K562 (cell line): ENCODE data around the gene PIK3CA. TPM values are rescaled to one million over a fixed set of nuclear protein-coding genes. Genes with fewer than 3 reads are reported as not detected.
"Not testable (repeated sequence)": the region's sequence is repeated elsewhere in the genome, so short reads cannot be mapped to it uniquely, and the experiment has no call there.

ENCODE experiments used
- ATAC-seq: fragments of 200-7000 bp; cut with Tn5 transposase; 3 replicates; pipeline ENCODE4 v1.9.1; 2020; ENCODE audit warnings: moderate library complexity
- BruUV-seq: library from RNA; stranded (reverse); fragments of 400-500 nt; replicated peaks from 2 replicates; lab custom pipeline; 2021; lab: Mats Ljungman, UMichigan
- CTCF ChIA-PET: fragments of 300-600 bp; formaldehyde crosslinking; extraction: SDS; loops from one replicate; lab custom pipeline; 2021; ENCODE audit warnings: low intra/inter-chr PET ratio; lab: Yijun Ruan, JAX
- POLR2A ChIA-PET: fragments of 300-600, 350-650 bp; sonication (Branson Sonifier 250); formaldehyde crosslinking; extraction: SDS; loops from one replicate; lab custom pipeline; 2021; ENCODE audit warnings: antibody characterized with exemption, inconsistent platforms; lab: Yijun Ruan, JAX
- DNase-seq, 4 experiments: peaks; one replicate each; pipeline versions ENCODE4 v3.0.0 to v3.0.0-alpha.2; 2011 to 2018; ENCODE audit warnings: low spot score in 3 of 4, mixed read lengths in 3 of 4; ENCODE audit errors: extremely low read depth in 1 of 4
- FAIRE-seq: peaks from 2 replicates; lab custom pipeline; 2011; peaks lifted over from hg19 to GRCh38; lab: Jason Lieb, UNC
- H2AFZ ChIP-seq: 2 replicates; pipeline ENCODE4 v1.6.0; 2011; ENCODE audit warnings: low read depth, low read length, control low read depth, inconsistent platforms
- H3K27ac ChIP-seq: fragments of 200-600 bp; 3 replicates; pipeline ENCODE4 v1.8.0; 2011; ENCODE audit warnings: low read depth, mild to moderate bottlenecking, control low read depth, inconsistent platforms, low read length, moderate library complexity, mixed read lengths; ENCODE audit errors: extremely low read depth
- H3K27me3 ChIP-seq, 2 experiments: fragments of 300-600 bp in 1 of 2; 2 replicates in 1 of 2; 3 replicates in 1 of 2; pipeline versions ENCODE4 v1.6.0 to v1.8.0; 2011; ENCODE audit warnings: inconsistent platforms in 2 of 2, low read length in 2 of 2, mild to moderate bottlenecking in 1 of 2, mixed read lengths in 1 of 2, moderate library complexity in 1 of 2; ENCODE audit not compliant: control insufficient read depth in 2 of 2, insufficient read depth in 2 of 2
- H3K36me3 ChIP-seq: fragments of 300-600 bp; 3 replicates; pipeline ENCODE4 v1.8.0; 2011; ENCODE audit warnings: mild to moderate bottlenecking, low read length, inconsistent platforms; ENCODE audit not compliant: control insufficient read depth, insufficient read depth
- H3K4me1 ChIP-seq, 2 experiments: fragments of 200-600 bp in 1 of 2; replicated peaks in 1 of 2; 2 replicates in 1 of 2; 3 replicates in 1 of 2; pipeline versions ENCODE4 v1.5.1 to v1.8.0; 2011; ENCODE audit warnings: inconsistent platforms in 2 of 2, low read length in 2 of 2, mild to moderate bottlenecking in 1 of 2, mixed read lengths in 1 of 2, moderate library complexity in 1 of 2; ENCODE audit not compliant: control insufficient read depth in 2 of 2, insufficient read depth in 2 of 2
- H3K4me2 ChIP-seq: 2 replicates; pipeline ENCODE4 v1.6.1; 2011; ENCODE audit warnings: low read length, control low read depth, inconsistent platforms, mixed read lengths; ENCODE audit not compliant: insufficient read depth
- H3K4me3 ChIP-seq: fragments of 200-600 bp; sonication (generic), shearing (Covaris generic); 2 replicates; pipeline ENCODE4 v1.5.1; 2016; ENCODE audit warnings: control low read depth, inconsistent platforms
- H3K79me2 ChIP-seq: fragments of 200-600 bp; 3 replicates; pipeline ENCODE4 v1.8.0; 2011; ENCODE audit warnings: low read length, inconsistent platforms; ENCODE audit not compliant: control insufficient read depth, insufficient read depth
- H3K9ac ChIP-seq, 2 experiments: 2 replicates each; pipeline versions ENCODE4 v1.6.0 to v1.6.1; 2011; ENCODE audit warnings: low read depth in 2 of 2, low read length in 2 of 2, control low read depth in 1 of 2, inconsistent platforms in 1 of 2, mild to moderate bottlenecking in 1 of 2, mixed read lengths in 1 of 2; ENCODE audit not compliant: insufficient read depth in 1 of 2
- H3K9me1 ChIP-seq: one replicate; pipeline ENCODE4 v1.6.0; 2011; ENCODE audit warnings: inconsistent platforms, mild to moderate bottlenecking, low read length, moderate library complexity; ENCODE audit not compliant: control insufficient read depth, insufficient read depth
- H3K9me3 ChIP-seq: replicated peaks from 2 replicates; pipeline ENCODE4 v1.5.1; 2011; ENCODE audit warnings: low read depth, low read length, inconsistent platforms; ENCODE audit not compliant: control insufficient read depth, insufficient read depth
- H4K20me1 ChIP-seq: replicated peaks from 2 replicates; pipeline ENCODE4 v1.6.1; 2011; ENCODE audit warnings: low read length, inconsistent platforms, mixed read lengths; ENCODE audit not compliant: control insufficient read depth, insufficient read depth
- ASH1L ChIP-seq: fragments of 450-650 bp; IDR thresholded peaks from 2 replicates; pipeline ENCODE4 v1.6.1; 2018; ENCODE audit warnings: borderline replicate concordance, mild to moderate bottlenecking, low read depth; ENCODE audit not compliant: partially characterized antibody
- CHD4 ChIP-seq: fragments of 200-600 bp; sonication (generic); IDR thresholded peaks from 3 replicates; pipeline ENCODE4 v1.6.1; 2012; ENCODE audit warnings: low read depth, mild to moderate bottlenecking, mixed read lengths, low read length, inconsistent platforms; ENCODE audit not compliant: insufficient read depth, insufficient replicate concordance, poor library complexity, severe bottlenecking
- HEY1 ChIP-seq: fragments of 250-450 bp; sonication (Bioruptor Pico); IDR thresholded peaks from 2 replicates; pipeline ENCODE4 v1.5.0; 2020; ENCODE audit warnings: mild to moderate bottlenecking, moderate library complexity, borderline replicate concordance
- HNRNPH1 ChIP-seq: fragments of 200-400 bp; formaldehyde crosslinking; optimal IDR thresholded peaks from 2 replicates; pipeline ENCODE3; 2017; ENCODE audit warnings: low read depth, mild to moderate bottlenecking, low read length, moderate library complexity
- KDM2B ChIP-seq: fragments of 250-450 bp; sonication (Bioruptor Pico); IDR thresholded peaks from 2 replicates; pipeline ENCODE4 v1.8.0; 2021; ENCODE audit warnings: mild to moderate bottlenecking, moderate library complexity
- KLF16 ChIP-seq: IDR thresholded peaks from 2 replicates; pipeline ENCODE4 v1.6.1; 2016; ENCODE audit warnings: antibody characterized with exemption
- RBFOX2 ChIP-seq: fragments of 200-400 bp; formaldehyde crosslinking; IDR thresholded peaks from 2 replicates; pipeline ENCODE4 v1.6.1; 2017; ENCODE audit warnings: low read depth, mild to moderate bottlenecking, low read length, moderate library complexity
- RBM34 ChIP-seq: fragments of 200-400 bp; formaldehyde crosslinking; IDR thresholded peaks from 2 replicates; pipeline ENCODE4 v1.6.1; 2018; ENCODE audit warnings: low read length, borderline replicate concordance; ENCODE audit not compliant: insufficient read depth
- SIN3A ChIP-seq, 2 experiments: fragments of 150-350 bp in 1 of 2; IDR thresholded peaks; 2 replicates each; pipeline ENCODE4 v1.6.1; 2011 to 2016; ENCODE audit warnings: borderline replicate concordance in 2 of 2, low read depth in 2 of 2, low read length in 2 of 2, mild to moderate bottlenecking in 2 of 2, moderate library complexity in 2 of 2; ENCODE audit not compliant: control insufficient read depth in 1 of 2
- SMARCC2 ChIP-seq: fragments of 450-650 bp; IDR thresholded peaks from 2 replicates; pipeline ENCODE4 v1.6.1; 2017; ENCODE audit warnings: antibody characterized with exemption, moderate library complexity, mild to moderate bottlenecking, low read depth
- TBL1XR1 ChIP-seq, 2 experiments: IDR thresholded peaks; 2 replicates each; pipeline ENCODE4 v1.6.1; 2012; ENCODE audit warnings: improper control_type of control experiment in 2 of 2, low read length in 2 of 2, mild to moderate bottlenecking in 1 of 2
- ZNF384 ChIP-seq: IDR thresholded peaks from 2 replicates; pipeline ENCODE4 v1.6.1; 2012; ENCODE audit warnings: low read depth, low read length, improper control_type of control experiment
- ZNF668 ChIP-seq: fragments of 250-450 bp; sonication (Bioruptor Pico); IDR thresholded peaks from 2 replicates; pipeline ENCODE4 v1.8.0; 2022; ENCODE audit warnings: mild to moderate bottlenecking, inconsistent platforms
- ZZZ3 ChIP-seq: fragments of 450-650 bp; IDR thresholded peaks from 2 replicates; pipeline ENCODE4 v1.6.1; 2016; ENCODE audit warnings: antibody characterized with exemption, mild to moderate bottlenecking, moderate library complexity
- WGBS: fragments of 100-300 bp; shearing (Covaris generic); methylation state at CpG from one replicate; pipeline ENCODE4 v1.1.6; 2016; ENCODE audit warnings: low coverage, mixed read lengths; ENCODE audit not compliant: insufficient coverage; ENCODE audit errors: missing lambda C conversion rate; 5-methylcytosine and 5-hydroxymethylcytosine counted together
- in situ Hi-C: fragments of 300-500 bp; cut with MboI; formaldehyde crosslinking; loops from 4 replicates; pipeline ENCODE4 v1.15.0; 2018; ENCODE audit warnings: inconsistent platforms, mixed read lengths
- intact Hi-C: fragments of 100-400 bp; cut with micrococcal nuclease; formaldehyde crosslinking; loops from 2 replicates; pipeline ENCODE4 v1.14.2; 2022
- polyA plus RNA-seq, 8 experiments: library from polyadenylated mRNA; depleted of rRNA in 4 of 8; stranded (reverse) in 5 of 8; unstranded in 3 of 8; fragments of >200 nt; fragmentation: Nextera tagmentation in 2 of 8; fragmentation: Illumina TruSeq in 1 of 8; extraction: Ambion mirVana in 2 of 8; extraction: Trizol in 1 of 8; gene quantifications; 2 replicates each; pipeline versions ENCODE4 v1.2.1 to v1.2.3, GENCODE V29; 2011 to 2014; ENCODE audit warnings: inconsistent platforms in 1 of 8, missing spikeins in 1 of 8
- total RNA-seq, 7 experiments: library from RNA; depleted of rRNA in 6 of 7; stranded (reverse); fragments of >200 nt in 6 of 7; fragmentation: Illumina TruSeq in 2 of 7; extraction: Trizol in 2 of 7; gene quantifications; 2 replicates each; pipeline versions ENCODE4 v1.2.1 to v1.2.3, GENCODE V29; 2011 to 2021; ENCODE audit warnings: low replicate concordance in 1 of 7
- TF ChIP-seq, protein P1 (sequence below): fragments of 450-650 bp; IDR thresholded peaks from 2 replicates; pipeline ENCODE4 v1.6.1; 2014; ENCODE audit warnings: low read depth, mild to moderate bottlenecking, moderate library complexity, borderline replicate concordance

Gene PIK3CA
- total and polyA plus RNA-seq, 9 of the 15 experiments (the other 6 are each of a cell fraction or from before 2014, with no cell fraction given): 3.8 to 19.4 (median 10.8) TPM

DNA sequence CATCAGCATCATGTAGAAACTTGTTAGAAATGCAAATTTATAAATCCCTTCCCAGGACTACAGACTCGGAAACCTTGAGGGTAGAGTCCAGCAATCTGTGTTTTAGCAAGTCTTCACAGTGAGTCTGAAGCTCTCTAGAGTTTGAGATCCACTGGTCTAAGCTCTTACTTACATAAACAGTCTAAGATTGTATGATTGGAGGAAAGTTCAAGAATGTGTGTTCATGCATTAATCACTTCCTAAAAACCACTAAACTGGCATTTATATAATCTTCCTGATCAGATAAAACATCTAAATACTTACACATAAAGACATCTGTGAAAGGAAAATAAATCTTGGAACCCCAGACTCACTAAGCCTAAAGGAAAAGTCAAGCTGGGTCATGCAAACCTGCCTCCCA, 32.7 kb upstream of the PIK3CA start:
- 6% methylated on average over 1 of the region's 1 CpG for WGBS
- in situ Hi-C loops, CTCF ChIA-PET, H3K79me2 ChIP-seq, H3K27me3 ChIP-seq, H3K9me3 ChIP-seq, H3K4me3 ChIP-seq, H3K4me2 ChIP-seq, H2AFZ ChIP-seq, H3K9me1 ChIP-seq, intact Hi-C loops, ATAC-seq, H4K20me1 ChIP-seq, BruUV-seq, H3K27ac ChIP-seq, H3K36me3 ChIP-seq, DNase-seq, H3K9ac ChIP-seq, H3K4me1 ChIP-seq: not testable (repeated sequence)
- POLR2A ChIA-PET: interaction anchor here (1.4 kb wide), 1 partner anchor 28 kb away, joined by 3 read pairs; no protein-coding TSS in a partner anchor
- FAIRE-seq: peak; percentile 55

DNA sequence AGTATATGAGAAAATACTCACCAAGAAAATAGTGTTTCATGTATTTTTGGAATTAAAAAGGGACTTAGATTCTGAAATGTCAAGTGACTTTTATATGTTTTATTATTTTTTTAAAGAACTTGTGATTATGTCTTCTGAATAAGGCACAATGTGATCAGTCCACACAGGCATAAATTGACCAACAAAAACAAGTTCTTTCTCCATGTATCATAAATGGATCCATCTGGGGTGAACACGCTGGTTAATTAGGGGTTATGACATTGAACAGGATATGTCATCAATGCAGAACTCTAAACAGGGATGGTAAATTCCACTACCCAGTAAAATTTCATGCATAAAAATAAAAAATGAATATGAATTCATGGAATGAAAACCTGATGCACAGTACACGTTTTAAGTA, 31.3 kb upstream of the PIK3CA start:
- no peak for FAIRE-seq
- in situ Hi-C loops (no loop called here), intact Hi-C loops (no loop called here)
- no peak for ATAC-seq
- H3K4me3 ChIP-seq: no peak overlapping the region
- CTCF ChIA-PET: no interaction called here
- no peak overlapping the region for H3K9ac ChIP-seq
- H3K4me2 ChIP-seq: no peak overlapping the region
- no peaks in the 10 kb centered on the region for H3K4me1 ChIP-seq
- no peak overlapping the region for H2AFZ ChIP-seq
- WGBS: 15% methylated on average over 2 of the region's 2 CpGs
- no peaks in the 10 kb centered on the region for H4K20me1 ChIP-seq
- no peaks in the 10 kb centered on the region for H3K79me2 ChIP-seq
- H3K36me3 ChIP-seq: no peaks in the 10 kb centered on the region
- BruUV-seq: no TSS peak
- no peaks in the 10 kb centered on the region for H3K9me3 ChIP-seq
- POLR2A ChIA-PET: no interaction called here
- no peaks in the 10 kb centered on the region for H3K9me1 ChIP-seq
- H3K27ac ChIP-seq: no peak overlapping the region
- no peak for DNase-seq
- no peaks in the 10 kb centered on the region for H3K27me3 ChIP-seq
- no peak for TF ChIP-seq SIN3A (IDR thresholded peaks at IDR 0.05; ENCODE audit: borderline replicate concordance in 2 of 2, control insufficient read depth in 1 of 2, low read depth in 2 of 2, low read length in 2 of 2)
- no peak for TF ChIP-seq ZNF384
- TF ChIP-seq KDM2B: no peak
- TF ChIP-seq CHD4: no peak
- no peak for TF ChIP-seq ZNF668 (CRISPR knock-in tag)
- no peak for TF ChIP-seq TBL1XR1 (IDR thresholded peaks at IDR 0.05; ENCODE audit: low read length in 2 of 2)
- no peak for TF ChIP-seq ZZZ3
- TF ChIP-seq KLF16: no peak
- no peak for TF ChIP-seq RBFOX2
- no peak for TF ChIP-seq SMARCC2
- no peak for TF ChIP-seq HNRNPH1
- no peak for TF ChIP-seq ASH1L
- TF ChIP-seq HEY1 (CRISPR knock-in tag): no peak
- TF ChIP-seq, protein P1, sequence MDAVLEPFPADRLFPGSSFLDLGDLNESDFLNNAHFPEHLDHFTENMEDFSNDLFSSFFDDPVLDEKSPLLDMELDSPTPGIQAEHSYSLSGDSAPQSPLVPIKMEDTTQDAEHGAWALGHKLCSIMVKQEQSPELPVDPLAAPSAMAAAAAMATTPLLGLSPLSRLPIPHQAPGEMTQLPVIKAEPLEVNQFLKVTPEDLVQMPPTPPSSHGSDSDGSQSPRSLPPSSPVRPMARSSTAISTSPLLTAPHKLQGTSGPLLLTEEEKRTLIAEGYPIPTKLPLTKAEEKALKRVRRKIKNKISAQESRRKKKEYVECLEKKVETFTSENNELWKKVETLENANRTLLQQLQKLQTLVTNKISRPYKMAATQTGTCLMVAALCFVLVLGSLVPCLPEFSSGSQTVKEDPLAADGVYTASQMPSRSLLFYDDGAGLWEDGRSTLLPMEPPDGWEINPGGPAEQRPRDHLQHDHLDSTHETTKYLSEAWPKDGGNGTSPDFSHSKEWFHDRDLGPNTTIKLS: no peak
- no peak for TF ChIP-seq RBM34
